Measurements from ENCODE around the gene MAP7.

Gene MAP7

DNA sequence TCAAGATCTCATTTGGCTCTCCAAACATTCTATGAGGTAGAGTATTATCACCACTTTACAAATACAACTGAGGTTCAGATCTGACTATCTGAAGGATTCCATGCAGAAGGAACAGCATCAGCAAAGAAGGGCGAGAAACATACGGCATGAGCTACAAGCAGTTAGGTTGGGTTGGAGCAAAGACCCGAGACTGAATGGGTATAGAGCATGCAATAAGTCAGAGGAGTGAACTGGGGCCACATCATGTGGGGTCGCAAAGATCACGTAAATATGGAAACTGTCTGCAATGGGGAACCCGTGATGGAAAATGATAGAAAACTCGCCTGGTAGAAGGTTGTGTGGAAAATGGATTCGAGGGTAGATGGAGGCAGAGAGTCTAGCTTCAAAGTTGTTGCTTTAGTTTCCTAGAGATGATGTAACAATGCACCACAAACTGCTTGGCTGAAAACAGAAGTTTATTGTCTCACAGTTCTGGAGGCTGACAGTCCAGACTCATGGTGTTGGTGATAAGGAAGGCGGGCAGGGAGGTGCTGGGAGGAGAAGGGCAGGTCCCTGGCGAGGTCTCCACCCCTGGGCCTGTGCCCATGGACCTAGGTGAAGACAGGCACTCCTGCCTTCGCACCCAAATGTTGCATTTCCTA is 216.3 kb downstream of the MAP7 start:
- CTCF ChIA-PET, result interaction anchor here (0.6 kb wide), 1 partner anchor 16 kb away, joined by 3 read pairs; no protein-coding TSS in a partner anchor
- H3K36me3 Mint-ChIP-seq, result no peaks in the 10 kb centered on the region
- no peak overlapping the region for H3K27ac Mint-ChIP-seq
- DNase-seq, result no peak
- H3K9me3 Mint-ChIP-seq, result no peaks in the 10 kb centered on the region
- H3K4me1 Mint-ChIP-seq, result no peaks in the 10 kb centered on the region
- H3K4me3 Mint-ChIP-seq, result no peak overlapping the region
- peaks cover 10% of the 10 kb centered on the region for H3K27me3 Mint-ChIP-seq

DNA sequence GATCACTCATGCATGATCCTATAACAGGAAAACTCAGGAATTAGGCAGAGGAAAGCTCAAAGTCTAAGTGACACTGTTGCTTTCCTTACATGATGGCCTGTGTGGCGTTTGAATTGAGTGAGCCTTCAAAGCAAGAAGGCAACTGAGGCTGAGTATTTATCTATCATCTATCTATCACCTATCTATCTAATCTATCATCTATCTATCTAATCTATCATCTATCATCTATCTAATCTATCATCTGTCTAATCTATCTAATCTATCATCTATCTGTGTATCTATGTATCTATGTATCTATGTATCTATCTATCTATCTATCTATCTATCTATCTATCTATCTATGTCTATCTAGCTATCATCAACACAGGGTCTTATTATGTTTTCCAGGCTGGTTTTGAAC is 218.8 kb downstream of the MAP7 start:
- no peak for DNase-seq

DNA sequence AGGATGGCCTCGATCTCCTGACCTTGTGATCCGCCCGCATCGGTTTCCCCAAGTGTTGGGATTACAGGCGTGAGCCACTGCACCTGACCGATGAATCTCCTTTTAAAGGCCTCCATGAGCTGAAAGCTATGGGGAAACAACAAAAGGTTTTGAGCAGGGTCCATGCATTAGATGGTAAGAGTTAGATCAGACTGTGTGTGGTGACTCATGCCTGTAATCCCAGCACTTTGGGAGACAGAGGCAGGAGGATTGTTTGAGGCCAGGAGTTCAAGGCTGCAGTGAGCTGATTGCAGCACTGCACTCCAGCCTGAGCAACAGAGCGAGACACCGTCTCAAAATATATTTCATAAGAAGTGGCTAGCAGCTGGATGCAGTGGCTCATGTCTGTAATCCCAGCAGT is 219.6 kb downstream of the MAP7 start:
- no peaks in the 10 kb centered on the region for H3K9me3 Mint-ChIP-seq
- no peaks in the 10 kb centered on the region for H3K4me1 Mint-ChIP-seq
- no peak overlapping the region for H3K4me3 Mint-ChIP-seq
- DNase-seq, result no peak
- no peaks in the 10 kb centered on the region for H3K36me3 Mint-ChIP-seq
- no peak overlapping the region for H3K27ac Mint-ChIP-seq
- peaks cover 5% of the 10 kb centered on the region for H3K27me3 Mint-ChIP-seq
- CTCF ChIA-PET, result interaction anchor here (0.7 to 1.5 kb wide), 3 partner anchors 13 to 103 kb away, joined by 3 read pairs; no protein-coding TSS in a partner anchor

More for the DNA sequence above, 218.8 kb downstream of the MAP7 start:
- no peaks in the 10 kb centered on the region for H3K4me1 Mint-ChIP-seq
- peaks cover 10% of the 10 kb centered on the region for H3K27me3 Mint-ChIP-seq
- H3K9me3 Mint-ChIP-seq, result no peaks in the 10 kb centered on the region
- CTCF ChIA-PET, result interaction anchor here (1.2 to 1.5 kb wide), 2 partner anchors 14 to 104 kb away, joined by 3 read pairs; no protein-coding TSS in a partner anchor
- no peak overlapping the region for H3K27ac Mint-ChIP-seq
- H3K36me3 Mint-ChIP-seq, result no peaks in the 10 kb centered on the region
- no peak overlapping the region for H3K4me3 Mint-ChIP-seq

DNA sequence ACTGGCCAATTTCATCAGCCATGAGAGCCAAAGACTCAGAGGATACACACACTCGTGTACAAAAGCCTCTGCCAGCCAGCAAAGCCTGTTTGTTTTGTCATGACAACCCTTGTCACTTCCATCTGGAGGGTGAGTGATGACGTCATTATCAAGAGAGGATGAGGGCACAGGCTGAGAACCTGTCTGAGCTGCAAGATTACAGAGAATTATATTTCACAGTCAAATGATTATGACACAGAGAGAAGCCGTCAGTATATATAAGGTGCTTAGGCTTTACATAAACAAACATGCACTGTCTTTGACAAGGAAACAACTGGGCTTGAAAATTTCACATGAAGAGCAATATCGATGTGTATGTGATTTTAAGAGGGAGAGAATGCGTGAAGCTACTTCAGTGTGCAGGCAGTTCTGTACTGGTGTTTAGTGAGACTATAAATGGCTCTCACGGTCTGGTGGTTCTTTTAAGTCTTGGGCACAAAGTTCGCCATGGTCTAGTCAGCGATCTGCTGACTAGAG is 224.1 kb downstream of the MAP7 start:
- no peaks in the 10 kb centered on the region for H3K36me3 Mint-ChIP-seq
- CTCF ChIA-PET, result interaction anchor here (1.0 to 2.2 kb wide), 2 partner anchors 8 to 100 kb away, joined by 3 to 10 read pairs; no protein-coding TSS in a partner anchor

DNA sequence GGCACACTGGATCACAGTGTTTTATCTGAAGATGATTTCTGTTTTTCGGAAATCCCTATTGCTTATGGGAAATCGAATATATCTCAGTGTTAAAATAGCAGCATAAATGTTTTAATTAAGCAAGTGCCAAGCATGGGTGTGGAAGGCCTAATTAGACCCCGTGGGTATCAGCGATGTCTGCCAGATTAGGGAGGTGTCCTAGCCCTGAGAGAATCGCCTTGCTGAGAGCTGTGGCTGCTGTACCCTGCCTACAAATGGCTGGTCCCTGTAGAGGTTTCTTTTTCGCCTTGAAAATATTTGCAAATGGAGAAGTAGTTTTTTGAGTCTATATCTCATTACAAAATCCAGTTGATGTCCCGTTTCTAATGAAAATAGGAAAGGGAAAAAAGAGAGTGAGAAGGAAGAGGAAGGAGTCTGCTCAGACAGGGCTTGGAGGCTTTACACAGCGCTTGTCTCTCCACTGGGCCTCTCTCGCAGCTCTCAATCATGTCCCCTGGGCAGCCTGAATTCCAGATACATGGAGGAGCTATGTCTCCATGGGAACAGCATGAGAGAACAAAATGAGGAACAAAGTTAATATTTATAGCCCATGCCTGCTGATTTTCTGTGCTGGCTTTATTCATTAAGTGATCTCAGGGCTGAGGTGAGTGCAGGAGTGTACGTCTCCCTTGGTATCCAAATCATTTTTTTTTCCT is 225.4 kb downstream of the MAP7 start:
- H3K27ac Mint-ChIP-seq, result no peak overlapping the region
- H3K9me3 Mint-ChIP-seq, result no peaks in the 10 kb centered on the region
- CTCF ChIA-PET, result no interaction called here
- no peak overlapping the region for H3K4me3 Mint-ChIP-seq
- no peak for DNase-seq
- H3K4me1 Mint-ChIP-seq, result no peaks in the 10 kb centered on the region
- H3K36me3 Mint-ChIP-seq, result no peaks in the 10 kb centered on the region
- H3K27me3 Mint-ChIP-seq, result peaks cover 6% of the 10 kb centered on the region

More for the DNA sequence above, 224.1 kb downstream of the MAP7 start:
- Mint-ChIP-seq H3K4me1 (no peaks in the 10 kb centered on the region), H3K27ac (no peak overlapping the region), H3K4me3 (no peak overlapping the region), H3K27me3 (peaks cover 6% of the 10 kb centered on the region), H3K9me3 (no peaks in the 10 kb centered on the region)
- no peak for DNase-seq

DNA sequence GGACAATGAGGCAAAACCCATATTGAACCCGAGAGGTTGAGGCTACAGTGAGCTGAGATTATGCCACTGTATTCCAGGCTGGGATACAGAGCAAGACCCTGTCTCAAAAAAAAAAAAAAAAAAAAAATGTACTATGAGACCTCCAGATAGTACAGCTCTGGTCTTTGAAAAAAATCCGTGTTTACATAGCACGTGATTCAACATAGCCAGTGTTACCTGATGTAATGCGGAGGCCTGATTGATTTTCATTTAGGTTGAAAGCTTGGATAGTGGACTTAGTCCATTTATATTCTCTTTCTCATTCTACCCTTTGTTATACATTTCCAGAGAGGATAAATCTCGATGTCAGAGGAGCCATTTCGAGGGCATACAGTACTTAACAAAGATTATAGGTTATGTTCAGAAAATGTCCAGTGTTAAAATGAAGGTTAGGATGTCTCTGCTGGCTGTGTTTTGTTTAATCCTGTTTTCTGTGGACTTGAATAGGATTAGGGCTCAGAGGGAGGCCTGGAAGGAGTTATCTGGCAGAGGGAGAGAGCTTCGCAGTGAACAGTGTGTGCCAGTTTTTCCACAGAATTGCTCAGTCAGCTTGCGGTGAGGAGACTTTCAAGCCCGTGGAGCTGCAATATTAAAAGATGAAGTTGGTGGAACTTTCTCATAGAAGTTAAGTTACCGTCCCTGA is 226.7 kb downstream of the MAP7 start:
- Mint-ChIP-seq H3K4me1 (no peaks in the 10 kb centered on the region), H3K36me3 (no peaks in the 10 kb centered on the region), H3K27ac (no peak overlapping the region), H3K27me3 (peaks cover 10% of the 10 kb centered on the region), H3K4me3 (no peak overlapping the region), H3K9me3 (no peaks in the 10 kb centered on the region)
- no peak for DNase-seq
- CTCF ChIA-PET, result no interaction called here

DNA sequence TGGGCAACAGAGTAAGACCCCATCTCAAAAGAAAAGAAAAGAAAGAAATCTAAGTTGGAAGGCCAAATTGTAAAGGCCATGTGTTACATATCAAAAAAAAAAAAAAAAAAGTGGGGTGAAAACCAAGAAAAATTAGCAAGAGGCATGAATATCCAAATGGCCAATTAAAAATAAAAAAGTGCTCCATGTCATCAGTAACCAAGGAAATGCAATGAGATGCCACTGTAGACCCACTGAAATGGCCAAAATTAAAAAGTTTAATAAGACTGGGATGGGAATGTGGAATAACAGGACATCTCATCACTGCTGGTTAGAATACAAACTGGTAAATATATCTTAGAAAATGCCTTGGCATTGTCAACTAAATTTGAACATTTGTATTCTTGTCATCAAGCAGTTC is 230.5 kb downstream of the MAP7 start:
- peaks cover 2% of the 10 kb centered on the region for H3K4me1 Mint-ChIP-seq
- no peak for DNase-seq
- CTCF ChIA-PET, result no interaction called here
- H3K9me3 Mint-ChIP-seq, result no peaks in the 10 kb centered on the region
- no peak overlapping the region for H3K27ac Mint-ChIP-seq
- no peak overlapping the region for H3K4me3 Mint-ChIP-seq
- H3K27me3 Mint-ChIP-seq, result peaks cover 11% of the 10 kb centered on the region
- no peaks in the 10 kb centered on the region for H3K36me3 Mint-ChIP-seq

DNA sequence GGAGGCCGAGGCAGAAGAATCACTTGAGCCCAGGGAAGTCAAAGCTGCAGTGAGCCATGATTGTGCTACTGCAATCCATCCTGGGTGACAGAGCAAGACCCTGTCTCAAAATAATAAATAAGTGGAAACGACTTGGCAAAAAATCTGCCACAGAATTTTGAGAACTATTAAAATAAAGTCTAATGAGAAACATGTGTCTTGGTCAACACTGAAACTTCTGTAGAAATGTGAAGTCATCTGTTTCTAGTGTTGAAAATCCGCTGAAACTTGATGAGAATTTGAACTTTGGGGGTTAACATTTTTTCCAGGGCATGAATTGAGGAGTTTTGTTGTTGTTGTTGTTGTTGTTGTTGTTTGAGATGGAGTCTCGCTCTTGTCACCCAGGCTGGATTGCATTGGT is 231.5 kb downstream of the MAP7 start:
- Mint-ChIP-seq H3K4me3 (no peak overlapping the region), H3K36me3 (no peaks in the 10 kb centered on the region), H3K9me3 (no peaks in the 10 kb centered on the region), H3K27ac (no peak overlapping the region), H3K27me3 (peaks cover 11% of the 10 kb centered on the region), H3K4me1 (peaks cover 2% of the 10 kb centered on the region)
- CTCF ChIA-PET, result interaction anchor here (0.6 to 2.1 kb wide), 6 partner anchors 8 to 1551 kb away, joined by 3 to 12 read pairs (median 3); no protein-coding TSS in a partner anchor
- DNase-seq, result no peak

DNA sequence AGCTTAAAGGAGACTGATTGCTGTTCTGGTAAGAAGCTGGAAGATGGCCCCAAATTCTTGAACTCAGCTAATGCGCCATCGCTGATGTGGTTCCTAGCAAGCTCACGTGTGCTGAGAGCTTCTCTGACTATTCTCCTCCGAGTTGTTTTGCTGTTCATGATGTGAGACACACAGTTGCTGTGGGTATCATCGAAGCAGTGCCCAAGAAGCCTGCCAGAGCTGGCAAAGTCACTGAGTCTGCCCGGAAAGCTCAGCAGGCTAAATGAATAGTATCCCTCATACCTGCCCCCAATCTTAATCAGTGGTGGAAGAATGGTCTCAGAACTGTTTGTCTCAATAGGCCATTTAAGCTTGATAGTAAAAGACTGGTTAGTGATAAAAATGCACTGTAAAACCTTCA is 232.3 kb downstream of the MAP7 start:
- H3K27ac Mint-ChIP-seq, result no peak overlapping the region

DNA sequence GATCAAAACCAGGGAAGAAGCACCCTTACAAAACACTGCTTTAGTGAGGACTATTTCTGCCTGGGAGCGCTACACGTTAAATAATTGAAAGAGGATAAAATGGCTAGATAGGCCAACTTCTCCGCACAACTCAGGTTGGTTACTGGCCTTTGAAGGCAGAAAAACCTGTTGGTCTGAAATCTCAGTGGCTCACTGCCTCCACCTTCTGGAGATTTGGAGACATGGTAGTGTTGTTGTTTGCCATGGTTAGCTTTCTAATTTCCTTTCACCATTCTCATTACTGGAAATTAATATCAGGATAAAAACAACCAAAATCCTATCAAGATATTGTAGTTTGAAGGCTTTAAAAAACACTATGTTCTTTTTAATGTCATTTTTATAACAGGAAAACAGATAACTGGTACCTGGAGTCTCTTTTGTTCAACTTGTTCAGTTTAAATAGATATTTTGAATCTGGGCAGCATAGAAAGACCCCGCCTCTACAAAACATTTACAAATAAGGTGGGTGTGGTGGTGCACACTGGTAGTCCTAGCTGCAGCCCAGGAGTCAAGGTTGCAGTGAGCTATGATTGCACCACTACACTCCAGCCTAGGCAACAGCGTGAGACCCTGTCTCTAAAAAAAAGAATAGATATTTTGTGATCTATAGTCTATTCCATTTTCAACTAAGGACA is 233.1 kb downstream of the MAP7 start:
- Mint-ChIP-seq H3K4me3 (no peak overlapping the region), H3K27ac (no peak overlapping the region)

More for the DNA sequence above, 232.3 kb downstream of the MAP7 start:
- no peak overlapping the region for H3K4me3 Mint-ChIP-seq
- DNase-seq, result no peak
- CTCF ChIA-PET, result interaction anchor here (0.7 to 2.2 kb wide), 15 partner anchors 9 to 778 kb away, joined by 3 to 12 read pairs (median 4); partner anchors contain the start of genes BCLAF1 and MTFR2
- no peaks in the 10 kb centered on the region for H3K36me3 Mint-ChIP-seq
- peaks cover 16% of the 10 kb centered on the region for H3K27me3 Mint-ChIP-seq
- peaks cover 2% of the 10 kb centered on the region for H3K4me1 Mint-ChIP-seq
- no peaks in the 10 kb centered on the region for H3K9me3 Mint-ChIP-seq

DNA sequence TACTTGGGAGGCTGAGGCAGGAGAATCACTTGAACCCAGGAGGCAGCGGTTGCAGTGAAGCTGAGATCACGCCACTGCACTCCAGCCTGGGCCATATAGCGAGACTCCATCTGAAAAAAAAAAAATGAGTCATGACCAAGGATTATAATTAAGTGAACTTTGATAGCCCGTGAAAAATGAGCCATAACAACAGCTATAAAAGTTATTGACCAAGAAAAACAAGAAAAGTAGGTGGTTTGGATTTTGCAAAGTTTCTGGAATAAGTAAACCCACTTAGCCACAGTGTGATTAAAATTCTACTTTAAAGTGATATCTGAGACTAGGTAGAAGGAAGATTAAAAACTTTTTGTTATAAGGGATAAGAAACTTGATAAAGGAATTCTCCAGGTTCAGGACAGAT is 234.6 kb downstream of the MAP7 start:
- H3K27me3 Mint-ChIP-seq, result peaks cover 13% of the 10 kb centered on the region
- no peaks in the 10 kb centered on the region for H3K9me3 Mint-ChIP-seq
- no peak for DNase-seq
- CTCF ChIA-PET, result interaction anchor here (1.3 to 3.2 kb wide), 2 partner anchors 809 to 865 kb away, joined by 3 to 16 read pairs; no protein-coding TSS in a partner anchor
- no peak overlapping the region for H3K27ac Mint-ChIP-seq
- H3K4me1 Mint-ChIP-seq, result peaks cover 2% of the 10 kb centered on the region
- H3K36me3 Mint-ChIP-seq, result no peaks in the 10 kb centered on the region
- no peak overlapping the region for H3K4me3 Mint-ChIP-seq

More for the DNA sequence above, 233.1 kb downstream of the MAP7 start:
- H3K27me3 Mint-ChIP-seq, result peaks cover 13% of the 10 kb centered on the region
- DNase-seq, result peak; percentile 77
- no peaks in the 10 kb centered on the region for H3K9me3 Mint-ChIP-seq
- H3K36me3 Mint-ChIP-seq, result no peaks in the 10 kb centered on the region
- CTCF ChIA-PET, result interaction anchor here (0.9 to 3.2 kb wide), 15 partner anchors 9 to 867 kb away, joined by 3 to 16 read pairs (median 5); partner anchors contain the start of genes BCLAF1, MAP3K5 and MTFR2
- peaks cover 2% of the 10 kb centered on the region for H3K4me1 Mint-ChIP-seq

DNA sequence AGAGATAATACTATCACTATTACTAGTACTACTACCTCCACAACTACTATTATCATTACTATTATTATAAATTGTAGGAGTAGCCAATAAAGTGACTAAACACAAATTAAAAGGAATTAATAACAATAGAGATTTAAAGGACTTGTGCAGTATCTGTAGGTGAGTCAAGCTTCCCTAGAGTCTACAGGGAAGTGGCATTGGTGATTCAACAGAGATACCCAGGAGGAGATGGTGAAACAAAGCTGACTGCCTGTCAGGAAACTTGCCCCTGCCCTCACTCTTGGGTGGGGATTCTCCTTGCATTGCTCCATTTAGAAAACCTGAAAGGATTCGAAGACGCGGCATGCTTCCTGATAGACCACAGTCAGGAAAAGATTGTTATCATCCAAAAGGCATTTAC is 237.2 kb downstream of the MAP7 start:
- Mint-ChIP-seq H3K36me3 (no peaks in the 10 kb centered on the region), H3K27me3 (peaks cover 18% of the 10 kb centered on the region), H3K9me3 (no peaks in the 10 kb centered on the region), H3K4me1 (peaks cover 2% of the 10 kb centered on the region), H3K4me3 (no peak overlapping the region), H3K27ac (no peak overlapping the region)
- CTCF ChIA-PET, result no interaction called here
- no peak for DNase-seq

DNA sequence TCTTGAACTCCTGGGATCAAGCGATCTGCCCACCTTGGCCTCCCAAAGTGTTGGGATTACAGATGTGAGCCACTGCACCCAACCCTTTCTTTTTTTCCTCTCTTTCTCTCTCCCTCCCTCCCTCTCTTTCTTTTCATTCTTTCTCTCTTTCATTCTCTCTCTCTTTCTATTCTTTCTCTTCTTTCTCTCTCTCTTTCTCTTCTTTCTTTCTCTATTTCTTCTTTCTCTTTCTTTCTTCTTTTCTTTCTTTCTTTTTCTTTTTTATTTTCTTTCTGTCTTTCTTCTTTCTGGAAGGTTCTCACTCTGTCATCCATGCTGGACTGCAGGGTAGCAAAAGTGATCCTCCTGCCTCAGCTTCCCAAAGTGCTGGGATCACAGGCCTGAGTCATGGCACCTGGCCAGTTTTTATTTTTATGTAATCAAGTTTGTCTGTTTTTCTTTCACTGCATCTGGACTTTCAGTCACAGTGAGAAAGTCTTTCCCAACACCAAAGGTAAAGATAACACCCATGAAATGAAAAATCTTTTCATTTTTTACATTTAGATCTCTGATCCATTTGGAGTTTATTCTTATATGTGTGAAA is 240.4 kb downstream of the MAP7 start:
- no peaks in the 10 kb centered on the region for H3K9me3 Mint-ChIP-seq
- no peak overlapping the region for H3K4me3 Mint-ChIP-seq
- H3K27me3 Mint-ChIP-seq, result peaks cover 25% of the 10 kb centered on the region
- CTCF ChIA-PET, result no interaction called here
- H3K27ac Mint-ChIP-seq, result no peak overlapping the region
- no peaks in the 10 kb centered on the region for H3K36me3 Mint-ChIP-seq
- H3K4me1 Mint-ChIP-seq, result no peaks in the 10 kb centered on the region
- DNase-seq, result no peak

Data from activated naive CD4-positive, alpha-beta T cell treated with anti-CD3 and anti-CD28 coated beads, Interleukin-2, amount 10 ng/mL, durations not matched to agents 7 days and 5 days (primary cell).